Astrocyte of the hippocampus (primary cell): ENCODE results near the gene PCYT2.

Experiments used
- DNase-seq: peaks from one replicate; pipeline ENCODE4 v3.0.0; 2011; ENCODE audit warnings: low read depth, low spot score

The PCYT2 gene

GRCh38 chr17:81944858-81945257 lies 33.7 kb upstream of the PCYT2 start:
- DNase-seq = no peak

DNA sequence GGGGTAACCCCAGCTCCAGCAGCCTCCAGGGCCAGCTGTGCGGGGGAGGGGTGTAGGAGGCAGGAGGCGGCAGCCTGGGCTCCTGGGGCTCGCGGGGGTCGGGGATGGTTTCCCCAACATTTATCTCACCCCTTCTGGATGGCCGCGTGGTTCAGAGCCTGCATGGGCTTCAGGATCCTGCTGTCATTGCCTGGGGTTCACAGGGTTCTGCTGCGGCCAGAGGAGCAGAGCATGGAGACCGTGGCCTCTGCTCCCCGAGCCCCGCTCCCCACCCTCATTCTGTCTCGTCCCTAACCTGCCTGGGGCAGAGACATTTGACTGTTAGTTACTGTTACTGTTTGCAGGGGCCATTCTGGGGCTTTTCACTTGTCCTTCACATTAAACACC lies 31.0 kb upstream of the PCYT2 start:
- DNase-seq = no peak

DNA sequence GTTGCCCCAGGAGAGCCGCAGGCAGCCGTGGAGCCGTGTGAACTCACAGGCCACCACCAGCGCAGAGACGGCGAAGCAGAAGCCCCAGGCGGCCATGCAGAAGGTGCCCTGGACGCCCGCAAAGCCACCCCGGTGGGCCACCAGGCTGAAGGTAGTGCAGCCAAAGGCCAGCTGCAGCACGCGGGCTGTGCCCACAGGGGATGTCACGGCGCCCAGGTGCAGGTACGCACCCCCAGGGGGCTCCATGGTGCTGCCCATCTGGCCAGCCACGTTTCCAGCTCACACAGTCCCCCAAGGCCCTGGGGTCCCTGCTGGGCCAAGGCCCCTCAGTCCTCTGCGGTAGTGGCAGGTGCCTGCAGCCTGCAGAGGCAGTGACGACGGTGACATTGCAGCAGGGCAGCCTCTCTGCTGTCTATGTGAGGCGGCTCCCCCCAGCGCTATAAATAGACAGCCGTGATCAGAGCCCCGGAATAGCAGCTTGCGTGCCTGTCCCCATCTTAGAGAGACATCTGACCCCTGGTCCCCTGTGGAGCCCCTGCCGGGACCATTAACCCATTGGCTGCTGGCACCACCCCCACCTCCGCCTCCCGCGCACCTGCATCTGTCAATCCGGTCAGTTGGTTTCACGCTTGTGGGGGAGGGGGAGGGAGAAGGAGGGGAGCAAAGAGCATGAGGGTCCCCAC lies 30.4 kb upstream of the PCYT2 start:
- no peak for DNase-seq

DNA sequence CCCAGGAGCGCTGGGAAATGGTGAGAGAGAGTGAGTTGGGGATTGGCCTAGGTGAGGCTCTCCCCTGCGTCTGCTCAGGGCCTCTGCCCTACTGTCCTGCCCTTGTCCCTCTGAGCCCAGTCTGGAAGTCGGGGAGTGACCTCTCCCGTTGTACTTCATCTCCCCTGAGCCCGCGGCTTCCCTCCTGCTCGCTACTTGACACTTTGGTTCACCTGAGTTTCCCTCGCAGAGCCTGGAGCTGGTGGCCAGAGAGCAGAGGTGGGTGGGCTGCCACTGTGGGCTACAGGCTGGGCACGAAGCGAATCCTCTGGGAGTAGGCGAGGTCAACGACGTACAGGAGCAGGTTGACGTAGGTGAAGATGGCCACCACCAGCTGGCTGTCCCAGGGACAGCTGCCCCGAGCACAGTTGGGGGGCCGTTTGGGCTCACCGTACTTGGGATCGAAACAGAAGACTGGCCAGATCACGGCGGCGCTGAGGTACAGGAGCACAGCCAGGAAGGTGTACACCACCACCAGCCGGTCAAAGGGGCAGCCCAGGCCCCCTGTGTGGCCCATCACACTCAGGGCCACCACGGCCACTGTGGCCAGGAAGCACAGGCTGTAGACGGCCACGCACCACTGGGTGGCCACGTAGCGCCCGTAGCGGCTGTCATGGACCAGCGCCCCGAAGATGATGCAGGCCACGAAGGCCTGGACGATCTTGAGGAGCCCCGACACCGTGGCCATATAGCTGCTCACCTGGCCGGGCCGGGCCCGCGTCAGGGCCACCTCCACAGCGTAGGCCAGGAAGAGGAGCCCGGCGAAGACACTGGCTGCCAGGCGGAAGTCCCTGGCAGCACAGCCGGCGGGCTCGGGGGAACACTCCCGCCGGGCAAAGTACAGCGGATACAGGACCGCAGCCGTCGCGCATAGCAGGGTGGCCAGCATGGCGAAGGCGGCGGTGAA lies 29.6 kb upstream of the PCYT2 start:
- DNase-seq = no peak

DNA sequence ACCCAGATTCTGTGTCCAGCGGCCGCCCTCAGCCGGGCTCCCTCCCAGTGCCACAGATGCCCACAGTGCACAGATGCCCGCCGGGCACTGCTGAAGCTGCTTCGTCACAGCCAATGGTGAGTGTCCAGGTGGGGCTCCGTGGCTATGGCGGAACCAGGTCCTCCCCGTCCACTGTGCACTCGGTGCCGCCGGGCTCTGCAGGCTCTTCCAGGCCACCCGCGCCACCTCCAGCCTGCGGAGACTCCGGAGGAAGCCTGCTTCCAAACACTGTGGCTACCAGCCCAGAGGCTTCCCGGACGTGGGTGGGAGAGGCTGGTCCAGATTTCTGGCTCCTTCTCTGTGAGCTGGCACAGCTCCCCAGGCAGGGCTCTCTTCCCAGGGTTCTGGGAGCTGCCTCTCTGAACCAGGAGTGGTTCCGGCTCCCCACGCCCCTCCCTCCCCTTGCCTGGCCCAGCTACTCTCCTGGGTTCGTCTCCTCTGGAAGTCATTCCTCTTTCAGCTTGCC lies 28.7 kb upstream of the PCYT2 start:
- no peak for DNase-seq

GRCh38 chr17:81939218-81939617 lies 28.0 kb upstream of the PCYT2 start:
- no peak for DNase-seq

DNA sequence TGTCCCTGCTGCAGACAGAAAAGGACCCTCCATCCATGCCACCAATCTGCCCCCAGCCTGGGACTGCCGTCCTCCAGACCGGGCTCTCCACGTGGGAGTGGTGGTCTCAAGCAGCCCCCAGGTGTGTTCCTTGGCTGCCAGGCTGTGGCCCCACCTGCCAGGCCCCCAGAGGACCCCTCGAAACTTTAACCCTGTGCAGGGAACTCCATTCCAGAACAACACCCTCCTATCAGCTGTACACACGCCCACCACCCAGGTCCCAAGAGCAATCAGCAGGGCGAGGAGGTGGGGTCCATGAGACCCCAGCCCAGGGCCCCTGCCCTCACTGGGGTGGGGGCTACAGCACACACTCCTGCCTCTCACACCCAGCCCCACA lies 24.5 kb upstream of the PCYT2 start:
- DNase-seq = no peak

DNA sequence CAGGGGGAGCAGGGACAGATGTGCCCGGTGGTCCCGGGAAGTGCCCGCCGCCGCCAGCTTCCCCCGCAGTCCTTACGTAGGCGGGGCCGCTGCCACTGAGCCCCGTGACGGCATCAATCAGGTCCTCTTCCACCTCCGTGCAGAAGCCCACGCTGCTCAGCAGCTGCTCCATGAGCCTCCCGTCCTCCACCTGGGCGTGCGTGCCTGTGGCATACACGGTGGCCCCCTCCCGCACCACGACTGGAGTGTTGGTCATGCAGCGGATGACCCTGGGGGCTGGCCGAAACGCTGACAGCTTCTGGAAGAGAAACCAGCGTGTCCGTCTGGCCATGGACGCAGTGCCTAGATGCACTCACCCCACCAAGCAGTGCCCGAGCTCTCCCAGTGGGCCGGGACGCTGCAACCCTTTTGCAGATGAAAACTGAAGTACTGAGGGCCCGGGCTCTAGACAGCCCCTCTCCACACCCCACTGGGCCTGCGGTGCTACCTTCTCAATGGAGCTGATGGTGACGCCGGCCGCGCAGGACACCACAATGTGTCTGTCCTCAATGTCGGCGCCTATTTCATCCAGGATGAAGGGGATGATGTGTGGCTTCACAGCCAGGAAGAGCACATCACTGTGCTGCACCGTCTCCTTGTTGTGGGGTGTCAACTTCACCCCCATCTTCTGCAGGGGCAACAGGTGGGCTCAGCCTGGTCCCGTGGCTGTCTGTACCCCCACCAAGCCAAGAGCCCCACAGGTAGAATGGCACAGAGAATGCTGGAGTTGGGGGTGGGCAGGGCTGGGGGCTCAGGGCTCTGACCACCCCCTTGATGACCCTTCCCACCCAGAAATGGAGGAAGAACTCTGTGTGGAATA lies 23.9 kb upstream of the PCYT2 start:
- DNase-seq = no peak

GRCh38 chr17:81934098-81934757 lies 23.0 kb upstream of the PCYT2 start:
- no peak for DNase-seq

- no peak for DNase-seq
Observed at GRCh38 chr17:81933178-81933699, 22.0 kb upstream of the PCYT2 start.

- no peak for DNase-seq
Observed at GRCh38 chr17:81932333-81932983, 21.3 kb upstream of the PCYT2 start.

DNA sequence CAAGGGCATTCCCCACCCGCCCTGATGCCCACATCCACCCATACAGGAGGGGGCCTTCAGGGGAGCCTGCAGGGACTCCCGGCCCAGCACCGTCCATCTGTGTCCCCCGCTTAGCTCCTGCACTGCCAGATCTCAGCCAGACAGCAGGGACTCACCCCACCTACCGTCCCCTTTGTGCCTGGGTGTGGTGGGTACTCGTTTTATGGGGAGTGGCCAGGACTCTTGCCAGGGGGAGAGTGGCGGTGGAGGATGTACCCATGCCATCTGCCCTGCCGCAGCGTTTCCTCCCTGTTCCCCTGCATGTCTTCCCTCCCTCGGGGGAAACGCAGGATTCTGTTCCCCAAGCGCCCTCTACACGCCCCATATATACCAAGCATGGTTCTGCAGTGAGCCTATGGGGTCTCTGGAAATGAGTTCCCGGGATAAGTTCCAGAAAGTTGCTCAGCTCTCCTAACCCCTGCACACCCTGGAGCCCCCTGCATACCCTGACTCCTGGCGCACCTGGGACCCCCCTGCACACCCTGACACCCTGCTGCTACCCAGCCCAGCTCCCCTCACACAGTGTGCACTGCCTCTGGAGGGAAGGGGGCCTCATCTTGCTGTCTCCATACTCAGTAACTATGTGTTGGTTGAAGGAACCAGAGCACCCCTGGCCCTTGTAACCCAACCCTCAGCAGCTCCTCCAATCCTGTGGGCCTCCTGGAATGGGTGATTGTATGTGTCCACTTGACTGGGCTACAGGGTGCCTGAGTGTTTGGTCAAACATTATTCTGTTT lies 20.5 kb upstream of the PCYT2 start:
- DNase-seq = no peak

GRCh38 chr17:81931189-81931556 lies 20.0 kb upstream of the PCYT2 start:
- DNase-seq = no peak

DNA sequence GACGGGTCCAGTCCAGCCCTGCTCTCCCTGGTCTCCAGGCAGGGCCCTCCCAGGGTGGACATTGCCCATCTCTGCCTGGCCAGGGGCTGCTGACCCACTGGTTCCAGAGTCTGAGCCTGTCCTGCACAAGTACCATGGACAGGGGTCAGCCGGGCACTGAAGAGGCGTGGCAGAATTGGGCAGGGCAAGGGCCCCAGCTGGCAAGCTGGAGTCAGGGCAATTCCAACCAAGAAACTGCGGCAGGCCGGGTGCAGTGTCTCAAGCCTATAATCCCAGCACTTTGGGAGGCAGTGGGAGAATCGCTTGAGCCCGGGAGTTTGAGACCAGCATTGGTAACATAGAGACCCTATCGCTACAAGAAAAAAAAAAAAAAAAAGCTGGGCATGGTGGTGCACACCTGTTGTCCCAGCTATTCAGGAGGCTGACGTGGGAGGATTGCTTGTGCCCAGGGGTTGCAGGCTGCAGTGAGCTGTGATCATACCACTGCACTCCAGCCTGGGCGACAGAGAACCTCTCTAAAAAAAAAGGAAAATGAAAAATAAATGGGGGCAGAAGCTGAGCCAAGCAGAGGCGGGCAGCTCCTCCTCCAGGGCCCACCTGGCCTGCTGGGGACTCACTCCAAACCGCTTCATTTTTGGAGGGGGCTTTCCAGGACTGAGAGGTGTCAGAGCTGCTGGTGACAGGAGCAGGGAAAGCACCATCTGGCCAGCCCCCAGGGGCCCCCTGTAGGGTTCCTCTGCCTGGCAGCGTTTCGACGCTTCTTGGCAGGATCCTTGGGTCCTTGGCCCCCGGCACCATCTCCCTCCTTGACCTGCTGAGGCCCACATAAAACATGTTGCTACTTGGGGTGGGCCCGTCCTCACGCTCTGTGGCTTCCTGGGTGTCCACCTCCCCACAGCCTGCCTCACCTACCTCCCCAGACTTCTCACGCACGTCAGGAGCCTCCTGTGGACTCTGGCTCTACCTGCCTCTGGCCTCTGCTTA lies 19.2 kb upstream of the PCYT2 start:
- peak; percentile 32 for DNase-seq

GRCh38 chr17:81929253-81930141 lies 18.3 kb upstream of the PCYT2 start:
- no peak for DNase-seq

- DNase-seq = peak; percentile 55
Observed at GRCh38 chr17:81928544-81929252, 17.5 kb upstream of the PCYT2 start.
